Iris pigment epithelial cell (primary cell): ENCODE measurements around the gene ABCG8.
"Not testable (repeated sequence)": the region's sequence is repeated elsewhere in the genome, so short reads cannot be mapped to it uniquely, and the experiment has no call there.

Experiments
- DNase-seq: peaks from one replicate; pipeline ENCODE4 v3.0.0-alpha.2; 2011; ENCODE audit warnings: low read depth

The ABCG8 gene

DNA sequence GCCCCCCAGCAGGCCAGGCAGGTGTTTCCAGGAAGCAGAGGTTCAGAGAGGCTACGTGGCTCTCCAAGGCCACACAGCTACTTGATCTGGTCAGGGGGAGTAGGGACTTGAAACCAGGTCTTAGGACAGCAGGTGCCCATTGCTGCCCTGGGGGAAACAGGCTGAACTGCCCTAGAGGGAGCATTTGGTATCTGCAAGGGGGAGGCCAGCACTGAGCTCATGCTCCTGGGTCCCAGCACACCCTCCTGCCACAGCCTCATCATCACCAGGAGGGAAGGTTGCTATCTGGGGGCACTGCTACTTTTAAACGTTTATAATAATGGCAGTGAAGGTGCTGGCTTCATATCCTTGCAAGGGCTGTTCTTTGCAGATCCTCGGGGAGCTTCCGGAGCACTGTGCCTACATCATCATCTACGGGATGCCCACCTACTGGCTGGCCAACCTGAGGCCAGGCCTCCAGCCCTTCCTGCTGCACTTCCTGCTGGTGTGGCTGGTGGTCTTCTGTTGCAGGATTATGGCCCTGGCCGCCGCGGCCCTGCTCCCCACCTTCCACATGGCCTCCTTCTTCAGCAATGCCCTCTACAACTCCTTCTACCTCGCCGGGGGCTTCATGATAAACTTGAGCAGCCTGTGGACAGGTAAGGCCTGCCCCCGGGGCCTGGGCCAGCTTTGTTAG is 36.1 kb downstream of the ABCG8 start:
- DNase-seq, result no peak

- DNase-seq, result peak; percentile 59
Observed at GRCh38 chr2:43877782-43878464, 39.2 kb downstream of the ABCG8 start.

DNA sequence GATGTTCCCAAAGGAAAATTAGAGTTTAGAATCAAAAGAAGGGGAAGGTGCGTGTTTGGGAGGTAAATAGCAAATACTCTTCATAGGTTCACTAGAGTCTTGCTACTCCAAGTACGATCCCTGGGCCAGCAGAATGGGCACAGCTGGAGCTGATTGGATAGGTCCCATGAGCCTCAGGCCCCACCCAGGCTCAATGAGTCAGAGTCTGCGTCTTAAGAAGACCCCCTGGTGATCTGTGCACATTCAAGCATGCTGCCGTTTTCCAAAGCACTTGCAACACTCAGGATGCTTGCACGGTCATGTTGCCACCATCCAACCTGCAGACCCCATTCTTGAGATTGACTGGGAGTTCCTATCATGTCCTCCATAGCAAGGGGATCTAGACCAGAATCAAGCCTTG is 40.5 kb downstream of the ABCG8 start:
- peak; percentile 41 for DNase-seq

DNA sequence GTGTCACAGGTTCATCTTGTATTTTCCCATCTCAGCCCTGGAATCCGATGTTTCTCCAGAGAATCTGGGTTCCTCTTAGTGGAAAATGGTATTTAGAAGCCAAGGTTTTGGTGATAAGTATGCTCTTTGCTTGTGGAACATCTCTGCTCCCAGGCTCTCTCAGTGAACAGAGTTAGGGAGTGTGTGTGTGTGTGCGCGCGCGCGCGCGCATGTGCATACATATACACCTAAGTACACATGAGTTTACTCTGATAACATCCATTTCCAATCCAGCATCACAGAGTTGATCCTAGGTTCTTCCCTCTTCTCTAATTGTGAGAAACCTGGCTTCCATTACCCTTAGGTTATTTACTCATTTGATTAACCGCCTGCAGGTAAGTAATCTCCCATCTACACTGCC is 41.7 kb downstream of the ABCG8 start:
- no peak for DNase-seq

GRCh38 chr2:43880952-43881351 is 42.2 kb downstream of the ABCG8 start:
- DNase-seq, result no peak

- no peak for DNase-seq
Observed at GRCh38 chr2:43882312-43882711, 43.5 kb downstream of the ABCG8 start.

GRCh38 chr2:43884689-43885088 is 45.9 kb downstream of the ABCG8 start:
- no peak for DNase-seq

- no peak for DNase-seq
Observed at GRCh38 chr2:43885132-43885632, 46.4 kb downstream of the ABCG8 start.

GRCh38 chr2:43887176-43887575 is 48.4 kb downstream of the ABCG8 start:
- no peak for DNase-seq

DNA sequence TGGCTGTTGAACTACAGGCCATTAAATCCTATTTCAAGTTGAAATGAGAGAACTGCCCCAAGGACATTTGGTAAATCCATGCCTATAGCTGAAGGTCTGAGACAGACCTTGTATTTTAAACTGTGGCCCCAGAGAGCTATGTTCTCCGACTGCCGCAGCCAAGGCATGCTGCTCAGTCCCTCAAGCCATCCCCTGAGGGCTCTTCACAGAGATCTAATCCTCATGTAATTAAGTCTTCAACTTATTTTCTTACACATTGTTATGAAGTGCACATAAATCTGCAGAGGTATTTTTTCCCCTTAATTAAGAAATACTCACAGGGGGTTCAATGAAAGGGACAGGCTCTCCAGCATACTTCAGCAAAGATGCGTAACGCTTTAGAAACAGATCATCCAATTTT is 50.6 kb downstream of the ABCG8 start:
- no peak for DNase-seq

- DNase-seq, result peak; percentile 90
Observed at GRCh38 chr2:43890855-43891254, 52.1 kb downstream of the ABCG8 start.

- DNase-seq, result no peak
Observed at GRCh38 chr2:43894743-43895142, 56.0 kb downstream of the ABCG8 start.

GRCh38 chr2:43896906-43897305 is 58.1 kb downstream of the ABCG8 start:
- no peak for DNase-seq

DNA sequence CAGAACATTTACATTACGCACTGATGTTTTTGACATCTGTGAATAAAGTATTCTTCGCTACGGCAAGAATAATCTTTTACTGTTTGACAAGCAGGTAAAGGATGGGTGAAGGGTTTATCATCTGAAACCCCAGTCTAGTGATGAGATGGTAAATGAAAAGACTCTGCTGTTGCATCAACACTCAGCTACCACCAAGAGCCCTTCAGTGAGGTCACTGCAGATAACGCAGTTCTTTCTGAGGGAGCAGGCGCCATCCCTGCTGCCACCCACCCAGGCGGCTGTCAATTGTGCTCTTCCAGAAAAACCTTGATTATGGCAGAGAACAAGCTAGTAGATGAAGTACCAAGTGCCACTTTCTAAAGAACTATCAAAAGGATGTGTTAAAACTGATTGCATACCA is 58.7 kb downstream of the ABCG8 start:
- no peak for DNase-seq

DNA sequence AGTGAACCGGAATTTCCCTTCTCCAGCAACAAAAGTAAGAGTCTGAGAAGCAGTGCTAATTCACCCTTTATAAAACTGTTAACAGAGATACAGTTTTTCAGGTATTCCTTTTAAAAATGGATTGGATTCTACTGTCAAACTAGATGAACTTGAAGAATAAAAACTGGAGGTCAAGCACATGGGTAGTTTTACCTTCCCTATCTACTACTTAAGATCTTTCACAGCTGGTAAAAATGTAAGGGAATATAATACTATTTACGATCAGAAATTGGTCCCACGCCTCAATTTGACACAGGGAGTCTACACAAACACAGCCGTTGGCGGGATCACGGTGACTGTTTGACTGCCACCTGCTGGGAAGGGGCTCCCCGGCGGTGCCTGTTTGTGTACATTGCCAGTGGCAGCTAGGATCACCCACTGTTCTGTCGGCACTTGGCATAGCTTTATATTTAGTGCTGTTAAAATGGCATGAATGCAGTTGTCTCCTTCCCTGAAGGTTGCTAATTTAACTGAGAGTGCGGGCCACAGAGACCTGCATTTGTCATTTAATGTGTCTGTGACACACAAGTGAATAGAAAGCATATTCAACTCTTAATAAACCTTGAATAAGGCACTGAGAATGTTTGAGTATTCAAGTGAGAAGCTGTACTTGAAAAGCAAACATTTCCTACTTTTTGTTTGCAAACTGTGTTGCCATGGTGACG is 59.5 kb downstream of the ABCG8 start:
- no peak for DNase-seq

DNA sequence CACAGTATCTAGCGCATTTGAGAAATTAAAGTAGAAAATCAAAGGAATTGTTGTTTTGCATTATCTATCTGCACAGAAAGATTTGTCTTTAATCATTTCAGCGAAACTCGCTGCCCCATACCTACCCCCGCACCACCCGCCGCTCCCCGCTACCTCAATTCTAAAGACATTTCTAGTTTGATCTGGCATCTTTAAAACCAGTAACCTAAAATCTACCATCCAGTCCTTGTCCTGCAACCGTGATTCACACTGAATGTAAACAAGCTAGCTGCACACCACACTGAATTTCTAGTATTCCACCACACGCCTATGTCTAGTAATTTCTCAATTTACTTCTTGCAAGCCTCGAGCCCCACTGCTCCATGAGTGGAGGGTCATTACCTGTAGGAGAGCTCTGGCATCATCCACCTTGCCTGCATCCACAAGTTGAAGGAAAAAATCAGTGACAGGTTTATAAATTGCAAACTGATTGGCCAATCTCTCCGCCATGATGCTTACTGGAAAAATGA is 60.1 kb downstream of the ABCG8 start:
- no peak for DNase-seq

- DNase-seq, result peak; percentile 23
Observed at GRCh38 chr2:43899589-43899988, 60.8 kb downstream of the ABCG8 start.

- DNase-seq, result peak; percentile 58
Observed at GRCh38 chr2:43905371-43905803, 66.6 kb downstream of the ABCG8 start.

DNA sequence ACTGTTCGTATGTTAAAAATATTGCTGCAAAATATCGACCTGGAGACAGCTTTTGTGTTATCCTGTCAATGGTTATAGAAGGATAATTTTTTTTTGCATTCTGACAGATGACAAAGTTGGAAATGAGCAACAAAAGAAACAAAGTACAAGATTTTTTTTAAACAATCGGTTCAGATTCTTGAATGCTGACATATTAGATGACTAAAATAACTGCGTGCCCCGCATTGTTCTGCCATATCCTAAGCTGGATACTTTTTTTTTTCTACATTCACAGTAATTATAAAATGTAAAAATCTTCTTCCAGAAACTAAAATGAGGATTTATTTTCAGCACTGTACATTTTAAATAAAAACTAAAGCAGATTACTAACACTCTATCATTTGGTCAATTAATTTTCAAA is 67.1 kb downstream of the ABCG8 start:
- DNase-seq, result peak; percentile 46

DNA sequence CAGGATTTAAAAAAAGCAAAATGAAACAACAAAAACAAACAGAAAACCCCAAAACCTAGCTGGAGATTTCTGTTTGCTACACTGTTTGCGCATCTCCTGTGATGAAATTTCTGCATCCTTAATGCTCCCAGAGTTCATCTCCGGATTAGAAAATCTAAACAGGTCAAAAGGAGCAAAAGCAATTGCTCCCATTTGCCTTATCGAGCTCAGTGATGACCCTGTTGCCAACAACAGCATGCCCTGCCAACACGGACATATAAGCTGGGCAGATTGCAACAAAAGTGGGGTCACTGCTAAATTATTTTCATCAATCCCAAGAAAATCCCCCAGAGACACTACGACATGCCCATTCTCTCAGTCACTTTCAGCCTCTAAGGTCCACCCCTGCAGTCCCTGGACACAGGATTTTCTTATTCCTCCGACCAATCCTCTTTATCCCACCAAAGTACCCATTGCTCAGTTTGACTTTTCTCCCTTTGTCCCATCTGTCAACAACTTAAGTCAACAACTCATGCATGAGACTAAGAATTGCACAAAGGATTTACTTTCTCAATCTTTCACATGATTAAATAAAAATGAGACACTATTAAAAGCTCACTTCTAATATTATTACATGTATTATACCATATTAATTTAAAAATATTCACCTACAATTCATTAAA is 67.8 kb downstream of the ABCG8 start:
- DNase-seq, result no peak

GRCh38 chr2:43911136-43911790 is 72.5 kb downstream of the ABCG8 start:
- DNase-seq, result not testable (repeated sequence)

DNA sequence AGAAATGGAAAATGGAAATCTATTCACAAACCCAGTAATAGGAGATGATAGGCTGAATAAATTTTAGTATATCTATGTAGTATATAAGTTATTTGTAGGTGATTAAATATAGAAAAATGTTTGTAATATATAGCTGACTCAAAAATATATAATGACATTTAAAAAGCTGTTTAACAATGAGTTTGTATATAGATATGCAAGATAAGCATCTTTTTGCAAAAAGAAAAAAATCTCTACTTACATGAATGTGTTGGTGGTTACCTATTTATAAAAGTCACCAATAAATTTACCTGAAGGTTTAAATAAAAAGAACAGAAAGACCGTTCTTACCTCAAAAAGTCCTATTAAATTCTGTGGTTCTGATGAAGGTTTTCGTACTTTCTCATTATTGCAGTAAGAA is 85.7 kb downstream of the ABCG8 start:
- no peak for DNase-seq
